GM12892 (cell line): Measurements from ENCODE around the gene GMFB.

Source experiments
- POLR2AphosphoS5 ChIP-seq: IDR thresholded peaks from 2 replicates; pipeline ENCODE4 v1.6.1; 2011; ENCODE audit warnings: low read depth, low read length, control low read depth
- TAF1 ChIP-seq: IDR thresholded peaks from 2 replicates; pipeline ENCODE4 v1.6.1; 2011; ENCODE audit warnings: low read depth, mild to moderate bottlenecking, control low read depth, low read length, borderline replicate concordance

DNA sequence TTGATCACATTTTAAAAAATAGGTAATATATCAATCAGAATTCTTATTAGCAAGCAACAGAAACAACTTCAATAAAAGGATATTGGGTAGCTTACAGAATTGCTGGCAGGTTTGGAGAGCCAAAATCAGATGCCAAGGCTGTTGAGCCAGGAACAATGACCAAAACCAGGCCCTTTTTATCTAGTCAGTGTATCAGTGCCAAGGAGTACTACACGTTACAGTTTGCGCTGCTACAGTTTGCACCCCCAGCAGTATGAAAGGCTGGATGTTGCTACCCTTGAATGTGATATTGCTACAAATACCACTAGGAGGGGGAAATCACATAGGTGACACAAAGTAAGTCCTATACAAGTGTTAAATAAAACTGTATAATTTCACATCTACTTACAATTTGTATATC, 40.2 kb upstream of the GMFB start:
- TF ChIP-seq TAF1 (no peak), POLR2AphosphoS5 (no peak)
